Ishikawa (cell line): ENCODE results near the gene THADA.

Source experiments
- CEBPB ChIP-seq: IDR thresholded peaks from 2 replicates; pipeline ENCODE4 v1.6.1; 2012
- EP300 ChIP-seq: IDR thresholded peaks from 2 replicates; pipeline ENCODE4 v1.6.1; 2012; ENCODE audit warnings: borderline replicate concordance
- NFIC ChIP-seq: IDR thresholded peaks from 2 replicates; pipeline ENCODE4 v1.6.1; 2012
- RAD21 ChIP-seq: IDR thresholded peaks from 2 replicates; pipeline ENCODE4 v1.6.1; 2012; ENCODE audit warnings: low read depth
- TAF1 ChIP-seq: IDR thresholded peaks from 2 replicates; pipeline ENCODE4 v1.6.1; 2012; ENCODE audit warnings: low read depth, mild to moderate bottlenecking
- TCF12 ChIP-seq: IDR thresholded peaks from 2 replicates; pipeline ENCODE4 v1.6.1; 2012; ENCODE audit warnings: low read depth
- TEAD4 ChIP-seq: IDR thresholded peaks from 2 replicates; pipeline ENCODE4 v1.6.1; 2012
- USF1 ChIP-seq: IDR thresholded peaks from 2 replicates; pipeline ENCODE4 v1.6.1; 2012
- YY1 ChIP-seq: IDR thresholded peaks from 2 replicates; pipeline ENCODE4 v1.6.1; 2012; ENCODE audit warnings: low read depth
- ZBTB7A ChIP-seq: IDR thresholded peaks from 2 replicates; pipeline ENCODE4 v1.6.1; 2012; ENCODE audit warnings: low read depth
- TF ChIP-seq, protein P1 (sequence below): IDR thresholded peaks from 2 replicates; pipeline ENCODE4 v1.6.1; 2012
- TF ChIP-seq, protein P2 (sequence below): IDR thresholded peaks from 2 replicates; pipeline ENCODE4 v1.6.1; 2012; ENCODE audit warnings: low read depth, mild to moderate bottlenecking

- TF ChIP-seq TAF1 (no peak), CEBPB (0 out of 2 replicates have a peak, but pooled peaks have one; percentile 23), TCF12 (no peak), USF1 (no peak), YY1 (no peak), EP300 (no peak), ZBTB7A (no peak), RAD21 (no peak), TEAD4 (no peak), NFIC (no peak)
- TF ChIP-seq, protein P1, sequence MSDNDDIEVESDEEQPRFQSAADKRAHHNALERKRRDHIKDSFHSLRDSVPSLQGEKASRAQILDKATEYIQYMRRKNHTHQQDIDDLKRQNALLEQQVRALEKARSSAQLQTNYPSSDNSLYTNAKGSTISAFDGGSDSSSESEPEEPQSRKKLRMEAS: no peak
- TF ChIP-seq, protein P2, sequence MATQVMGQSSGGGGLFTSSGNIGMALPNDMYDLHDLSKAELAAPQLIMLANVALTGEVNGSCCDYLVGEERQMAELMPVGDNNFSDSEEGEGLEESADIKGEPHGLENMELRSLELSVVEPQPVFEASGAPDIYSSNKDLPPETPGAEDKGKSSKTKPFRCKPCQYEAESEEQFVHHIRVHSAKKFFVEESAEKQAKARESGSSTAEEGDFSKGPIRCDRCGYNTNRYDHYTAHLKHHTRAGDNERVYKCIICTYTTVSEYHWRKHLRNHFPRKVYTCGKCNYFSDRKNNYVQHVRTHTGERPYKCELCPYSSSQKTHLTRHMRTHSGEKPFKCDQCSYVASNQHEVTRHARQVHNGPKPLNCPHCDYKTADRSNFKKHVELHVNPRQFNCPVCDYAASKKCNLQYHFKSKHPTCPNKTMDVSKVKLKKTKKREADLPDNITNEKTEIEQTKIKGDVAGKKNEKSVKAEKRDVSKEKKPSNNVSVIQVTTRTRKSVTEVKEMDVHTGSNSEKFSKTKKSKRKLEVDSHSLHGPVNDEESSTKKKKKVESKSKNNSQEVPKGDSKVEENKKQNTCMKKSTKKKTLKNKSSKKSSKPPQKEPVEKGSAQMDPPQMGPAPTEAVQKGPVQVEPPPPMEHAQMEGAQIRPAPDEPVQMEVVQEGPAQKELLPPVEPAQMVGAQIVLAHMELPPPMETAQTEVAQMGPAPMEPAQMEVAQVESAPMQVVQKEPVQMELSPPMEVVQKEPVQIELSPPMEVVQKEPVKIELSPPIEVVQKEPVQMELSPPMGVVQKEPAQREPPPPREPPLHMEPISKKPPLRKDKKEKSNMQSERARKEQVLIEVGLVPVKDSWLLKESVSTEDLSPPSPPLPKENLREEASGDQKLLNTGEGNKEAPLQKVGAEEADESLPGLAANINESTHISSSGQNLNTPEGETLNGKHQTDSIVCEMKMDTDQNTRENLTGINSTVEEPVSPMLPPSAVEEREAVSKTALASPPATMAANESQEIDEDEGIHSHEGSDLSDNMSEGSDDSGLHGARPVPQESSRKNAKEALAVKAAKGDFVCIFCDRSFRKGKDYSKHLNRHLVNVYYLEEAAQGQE: no peak
Measured at GRCh38 chr2:43495727-43496126, 100.1 kb downstream of the THADA start.
